Measurements from ENCODE around the gene SLC35E2B. TPM values are rescaled to one million over a fixed set of nuclear protein-coding genes. Genes with fewer than 3 reads are reported as not detected.
A peak's percentile ranks its signal among the peaks of the same experiment; 100 is the strongest.

The SLC35E2B gene
- total RNA-seq, 1 experiment from 2014 or later, result 41.7 TPM

DNA sequence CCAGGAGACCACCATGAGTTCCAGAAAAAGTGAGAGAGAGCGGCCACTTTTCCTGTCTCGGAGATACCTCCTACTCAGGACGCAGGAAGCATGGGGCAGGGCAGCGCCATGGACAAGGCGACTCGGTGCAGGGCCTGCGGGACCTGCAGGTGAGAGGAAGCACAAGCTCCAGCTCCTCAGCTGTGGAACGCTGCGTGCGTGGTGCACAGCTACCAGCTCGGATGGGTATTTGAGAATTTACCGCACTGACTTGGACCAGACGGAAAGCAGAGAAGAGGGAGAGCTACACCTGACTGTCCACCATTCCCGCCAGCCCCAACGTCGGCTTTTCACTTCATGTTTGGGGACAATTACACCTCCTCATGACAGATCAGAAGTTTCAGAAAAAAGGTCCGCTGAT lies 39.8 kb upstream of the SLC35E2B start:
- no peaks in the 10 kb centered on the region for H3K23me2 ChIP-seq (ENCODE audit: insufficient read length, low read depth, low read length, poor library complexity, severe bottlenecking)
- no peak overlapping the region for H2BK20ac ChIP-seq (ENCODE audit: low read depth, low read length, poor library complexity, severe bottlenecking)
- no peak for DNase-seq
- no peaks in the 10 kb centered on the region for H3K79me2 ChIP-seq (ENCODE audit: insufficient read depth, low read length)
- H4K91ac ChIP-seq (ENCODE audit: insufficient read length, low read depth, low read length), result no peak overlapping the region
- H3K4me1 Mint-ChIP-seq, result no peaks in the 10 kb centered on the region
- H3K23ac ChIP-seq (ENCODE audit: insufficient read length, low read depth, low read length), result no peak overlapping the region
- no peaks in the 10 kb centered on the region for H3K4me1 ChIP-seq (ENCODE audit: insufficient read depth, low read length)
- no peak overlapping the region for H4K8ac ChIP-seq (replicated peaks; ENCODE audit: insufficient read length, low read depth, low read length)
- H2BK12ac ChIP-seq (ENCODE audit: insufficient read length, low read depth, low read length), result no peak overlapping the region
- no peaks in the 10 kb centered on the region for H3K27me3 Mint-ChIP-seq (ENCODE audit: low read depth)
- H3K27ac ChIP-seq (ENCODE audit: insufficient read length, low read depth, low read length), result no peak overlapping the region
- H2AFZ ChIP-seq (ENCODE audit: low read length), result no peak overlapping the region
- no peaks in the 10 kb centered on the region for H4K20me1 ChIP-seq (ENCODE audit: control insufficient read depth, insufficient read depth, insufficient read length)
- H4K5ac ChIP-seq (ENCODE audit: insufficient read length, low read depth, low read length), result no peak overlapping the region
- peak overlapping the region in 2 of 3 experiments; percentile 53 to 63; a peak in 2 of 7 replicates for H3K27ac Mint-ChIP-seq
- TF ChIP-seq, protein P1, sequence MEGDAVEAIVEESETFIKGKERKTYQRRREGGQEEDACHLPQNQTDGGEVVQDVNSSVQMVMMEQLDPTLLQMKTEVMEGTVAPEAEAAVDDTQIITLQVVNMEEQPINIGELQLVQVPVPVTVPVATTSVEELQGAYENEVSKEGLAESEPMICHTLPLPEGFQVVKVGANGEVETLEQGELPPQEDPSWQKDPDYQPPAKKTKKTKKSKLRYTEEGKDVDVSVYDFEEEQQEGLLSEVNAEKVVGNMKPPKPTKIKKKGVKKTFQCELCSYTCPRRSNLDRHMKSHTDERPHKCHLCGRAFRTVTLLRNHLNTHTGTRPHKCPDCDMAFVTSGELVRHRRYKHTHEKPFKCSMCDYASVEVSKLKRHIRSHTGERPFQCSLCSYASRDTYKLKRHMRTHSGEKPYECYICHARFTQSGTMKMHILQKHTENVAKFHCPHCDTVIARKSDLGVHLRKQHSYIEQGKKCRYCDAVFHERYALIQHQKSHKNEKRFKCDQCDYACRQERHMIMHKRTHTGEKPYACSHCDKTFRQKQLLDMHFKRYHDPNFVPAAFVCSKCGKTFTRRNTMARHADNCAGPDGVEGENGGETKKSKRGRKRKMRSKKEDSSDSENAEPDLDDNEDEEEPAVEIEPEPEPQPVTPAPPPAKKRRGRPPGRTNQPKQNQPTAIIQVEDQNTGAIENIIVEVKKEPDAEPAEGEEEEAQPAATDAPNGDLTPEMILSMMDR (conservative IDR thresholded peaks at IDR 0.05), result no peak
- H3K27me3 ChIP-seq (ENCODE audit: insufficient read depth, low read length), result no peaks in the 10 kb centered on the region
- no peak overlapping the region for H3K4me3 Mint-ChIP-seq
- no peak overlapping the region for H2BK15ac ChIP-seq (ENCODE audit: low read depth, low read length)
- no peak overlapping the region for H3K56ac ChIP-seq (ENCODE audit: insufficient read length, low read depth, low read length)
- no peak overlapping the region for H2BK120ac ChIP-seq (ENCODE audit: low read depth, low read length, poor library complexity, severe bottlenecking)
- WGBS (ENCODE audit: extremely low coverage, insufficient read length, low lambda C conversion rate), result no CpG with 5 or more reads among the region's 17 CpGs
- H2AK5ac ChIP-seq (ENCODE audit: insufficient read length, low read length), result no peak overlapping the region
- H3K18ac ChIP-seq (ENCODE audit: insufficient read length, low read depth, low read length), result no peak overlapping the region
- peaks cover 7 to 33% (median 23%) of the 10 kb centered on the region in 3 experiments; a peak in 6 of 7 replicates for H3K36me3 Mint-ChIP-seq (ENCODE audit: insufficient read depth in 1 of 3, low read depth in 3 of 3)
- no peak overlapping the region for H3T11ph ChIP-seq (ENCODE audit: low read length)
- no peak overlapping the region for H2BK5ac ChIP-seq (ENCODE audit: insufficient read length, low read length)
- no peaks in the 10 kb centered on the region for H3K79me1 ChIP-seq (ENCODE audit: insufficient read depth, low read depth, low read length, poor library complexity, severe bottlenecking)
- H3K9me3 ChIP-seq (ENCODE audit: control insufficient read depth, low read depth, low read length), result no peaks in the 10 kb centered on the region
- no peak overlapping the region for H3K9ac ChIP-seq (ENCODE audit: extremely low read depth, insufficient read length, low read length)
- H3K4ac ChIP-seq (ENCODE audit: low read depth, low read length), result no peak overlapping the region
- no peak overlapping the region for H3K14ac ChIP-seq (ENCODE audit: insufficient read depth, low read length)
- no peaks in the 10 kb centered on the region for H3K9me3 Mint-ChIP-seq
- no peak overlapping the region for H3K4me2 ChIP-seq (ENCODE audit: insufficient read depth, insufficient read length, low read length)
